Upper lobe of left lung (tissue), 4 donors: ENCODE data around the gene KCNG4.

ENCODE experiments used
- POLR2A ChIP-seq, 4 donors: fragments of 450-650 bp; IDR thresholded peaks; one replicate each; pipeline ENCODE4 v1.5.1; 2016 to 2017; ENCODE audit warnings: antibody characterized with exemption in 4 of 4, mild to moderate bottlenecking in 2 of 4
- TF ChIP-seq, protein P1 (sequence below), 6 experiments: fragments of 450-650 bp in 4 of 6; fragments of 200-600 bp in 2 of 6; sonication (generic) in 2 of 6; IDR thresholded peaks; one replicate each; pipeline ENCODE4 v1.5.1; 2016 to 2019; ENCODE audit warnings: antibody characterized with exemption in 6 of 6

- TF ChIP-seq, protein P1, sequence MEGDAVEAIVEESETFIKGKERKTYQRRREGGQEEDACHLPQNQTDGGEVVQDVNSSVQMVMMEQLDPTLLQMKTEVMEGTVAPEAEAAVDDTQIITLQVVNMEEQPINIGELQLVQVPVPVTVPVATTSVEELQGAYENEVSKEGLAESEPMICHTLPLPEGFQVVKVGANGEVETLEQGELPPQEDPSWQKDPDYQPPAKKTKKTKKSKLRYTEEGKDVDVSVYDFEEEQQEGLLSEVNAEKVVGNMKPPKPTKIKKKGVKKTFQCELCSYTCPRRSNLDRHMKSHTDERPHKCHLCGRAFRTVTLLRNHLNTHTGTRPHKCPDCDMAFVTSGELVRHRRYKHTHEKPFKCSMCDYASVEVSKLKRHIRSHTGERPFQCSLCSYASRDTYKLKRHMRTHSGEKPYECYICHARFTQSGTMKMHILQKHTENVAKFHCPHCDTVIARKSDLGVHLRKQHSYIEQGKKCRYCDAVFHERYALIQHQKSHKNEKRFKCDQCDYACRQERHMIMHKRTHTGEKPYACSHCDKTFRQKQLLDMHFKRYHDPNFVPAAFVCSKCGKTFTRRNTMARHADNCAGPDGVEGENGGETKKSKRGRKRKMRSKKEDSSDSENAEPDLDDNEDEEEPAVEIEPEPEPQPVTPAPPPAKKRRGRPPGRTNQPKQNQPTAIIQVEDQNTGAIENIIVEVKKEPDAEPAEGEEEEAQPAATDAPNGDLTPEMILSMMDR (IDR thresholded peaks at IDR 0.05) = no peak
- TF ChIP-seq POLR2A (IDR thresholded peaks at IDR 0.05) = no peak
Measured at GRCh38 chr16:84288902-84289301, 49.1 kb upstream of the KCNG4 start.
